ENCODE measurements around the gene TTC9C. TPM values are rescaled to one million over a fixed set of nuclear protein-coding genes. Genes with fewer than 3 reads are reported as not detected.

Gene TTC9C
- total and polyA plus RNA-seq, 2 of the 13 experiments (the other 11 are each of a cell fraction or from before 2014, with no cell fraction given) = 28.0 to 36.4 TPM

DNA sequence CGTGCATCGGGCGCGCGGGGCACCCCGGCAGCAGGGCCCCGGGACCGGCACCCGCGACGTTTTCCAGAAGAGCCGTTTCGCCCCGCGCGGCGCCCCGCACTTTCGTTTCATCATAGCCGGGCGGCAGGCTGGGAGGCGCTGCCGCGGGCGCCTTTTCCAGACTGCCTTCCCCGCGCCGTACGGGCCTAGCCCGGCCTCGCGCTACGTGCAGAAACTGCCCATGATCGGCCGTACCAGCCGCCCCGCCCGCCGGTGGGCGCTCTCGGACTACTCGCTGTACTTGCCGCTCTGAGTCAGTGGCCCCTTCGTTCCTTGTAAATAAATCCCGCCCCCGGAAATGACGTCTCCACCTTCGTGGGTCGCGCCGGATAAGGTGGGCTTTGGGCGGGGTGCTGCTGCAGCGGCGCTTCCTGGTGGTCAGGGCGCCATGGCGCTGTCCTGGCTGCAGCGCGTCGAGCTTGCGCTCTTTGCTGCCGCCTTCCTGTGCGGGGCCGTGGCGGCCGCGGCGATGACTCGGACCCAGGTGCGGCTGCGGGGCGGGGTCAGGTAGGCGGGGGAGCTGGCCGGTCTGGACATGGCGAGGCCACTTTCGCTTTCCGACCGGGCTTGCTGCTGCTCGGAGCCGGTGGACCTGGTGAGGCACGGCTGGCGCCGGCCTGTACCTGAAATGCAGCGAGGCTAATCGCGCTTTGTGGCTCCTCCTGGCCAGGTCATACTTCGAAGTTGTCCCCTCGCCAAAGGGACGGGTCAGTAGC, 58.9 kb downstream of the TTC9C start, which contains the start of gene TMEM179B:
TSS of gene TMEM179B (plus strand) at position 398 of the 755 bp plus-strand sequence. CDS start at position 428, 30 bp downstream.
- intact Hi-C loops (cut with micrococcal nuclease; ENCODE audit: unreplicated experiment) = loop anchor here (2.0 kb wide), 5 partner anchors 18 to 94 kb away; partner anchors contain the start of genes NXF1, SLC3A2 and TTC9C
- no peak for TF ChIP-seq PLRG1 (conservative IDR thresholded peaks at IDR 0.05)
- TF ChIP-seq FIP1L1 (IDR thresholded peaks at IDR 0.05; ENCODE audit: borderline replicate concordance, insufficient read depth, low read depth, low read length) = 0 out of 2 replicates have a peak, but pooled peaks have one; percentile 75
- no peak for TF ChIP-seq ZNF180 (CRISPR knock-in tag; IDR thresholded peaks at IDR 0.05; ENCODE audit: borderline replicate concordance, low read depth)
- TF ChIP-seq, protein P1, sequence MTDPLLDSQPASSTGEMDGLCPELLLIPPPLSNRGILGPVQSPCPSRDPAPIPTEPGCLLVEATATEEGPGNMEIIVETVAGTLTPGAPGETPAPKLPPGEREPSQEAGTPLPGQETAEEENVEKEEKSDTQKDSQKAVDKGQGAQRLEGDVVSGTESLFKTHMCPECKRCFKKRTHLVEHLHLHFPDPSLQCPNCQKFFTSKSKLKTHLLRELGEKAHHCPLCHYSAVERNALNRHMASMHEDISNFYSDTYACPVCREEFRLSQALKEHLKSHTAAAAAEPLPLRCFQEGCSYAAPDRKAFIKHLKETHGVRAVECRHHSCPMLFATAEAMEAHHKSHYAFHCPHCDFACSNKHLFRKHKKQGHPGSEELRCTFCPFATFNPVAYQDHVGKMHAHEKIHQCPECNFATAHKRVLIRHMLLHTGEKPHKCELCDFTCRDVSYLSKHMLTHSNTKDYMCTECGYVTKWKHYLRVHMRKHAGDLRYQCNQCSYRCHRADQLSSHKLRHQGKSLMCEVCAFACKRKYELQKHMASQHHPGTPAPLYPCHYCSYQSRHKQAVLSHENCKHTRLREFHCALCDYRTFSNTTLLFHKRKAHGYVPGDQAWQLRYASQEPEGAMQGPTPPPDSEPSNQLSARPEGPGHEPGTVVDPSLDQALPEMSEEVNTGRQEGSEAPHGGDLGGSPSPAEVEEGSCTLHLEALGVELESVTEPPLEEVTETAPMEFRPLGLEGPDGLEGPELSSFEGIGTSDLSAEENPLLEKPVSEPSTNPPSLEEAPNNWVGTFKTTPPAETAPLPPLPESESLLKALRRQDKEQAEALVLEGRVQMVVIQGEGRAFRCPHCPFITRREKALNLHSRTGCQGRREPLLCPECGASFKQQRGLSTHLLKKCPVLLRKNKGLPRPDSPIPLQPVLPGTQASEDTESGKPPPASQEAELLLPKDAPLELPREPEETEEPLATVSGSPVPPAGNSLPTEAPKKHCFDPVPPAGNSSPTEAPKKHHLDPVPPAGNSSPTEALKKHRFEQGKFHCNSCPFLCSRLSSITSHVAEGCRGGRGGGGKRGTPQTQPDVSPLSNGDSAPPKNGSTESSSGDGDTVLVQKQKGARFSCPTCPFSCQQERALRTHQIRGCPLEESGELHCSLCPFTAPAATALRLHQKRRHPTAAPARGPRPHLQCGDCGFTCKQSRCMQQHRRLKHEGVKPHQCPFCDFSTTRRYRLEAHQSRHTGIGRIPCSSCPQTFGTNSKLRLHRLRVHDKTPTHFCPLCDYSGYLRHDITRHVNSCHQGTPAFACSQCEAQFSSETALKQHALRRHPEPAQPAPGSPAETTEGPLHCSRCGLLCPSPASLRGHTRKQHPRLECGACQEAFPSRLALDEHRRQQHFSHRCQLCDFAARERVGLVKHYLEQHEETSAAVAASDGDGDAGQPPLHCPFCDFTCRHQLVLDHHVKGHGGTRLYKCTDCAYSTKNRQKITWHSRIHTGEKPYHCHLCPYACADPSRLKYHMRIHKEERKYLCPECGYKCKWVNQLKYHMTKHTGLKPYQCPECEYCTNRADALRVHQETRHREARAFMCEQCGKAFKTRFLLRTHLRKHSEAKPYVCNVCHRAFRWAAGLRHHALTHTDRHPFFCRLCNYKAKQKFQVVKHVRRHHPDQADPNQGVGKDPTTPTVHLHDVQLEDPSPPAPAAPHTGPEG (CRISPR knock-in tag; IDR thresholded peaks at IDR 0.05) = peak; percentile 61; the same call in 1 of the 2 replicates
- peak; percentile 30; the same call in 1 of the 2 replicates for TF ChIP-seq ZFP36L2 (CRISPR knock-in tag; IDR thresholded peaks at IDR 0.05)
- no peak for TF ChIP-seq ADNP (CRISPR knock-in tag; IDR thresholded peaks at IDR 0.05)
- no peak for TF ChIP-seq ISX (CRISPR knock-in tag; conservative IDR thresholded peaks at IDR 0.05)
- TF ChIP-seq CEBPB (IDR thresholded peaks at IDR 0.05; ENCODE audit: borderline replicate concordance, low read depth, low read length) = no peak
- TF ChIP-seq HNF1B (CRISPR knock-in tag; IDR thresholded peaks at IDR 0.05) = peak; percentile 98
- TF ChIP-seq PBX3 (CRISPR knock-in tag; IDR thresholded peaks at IDR 0.05; ENCODE audit: borderline replicate concordance) = 0 out of 2 replicates have a peak, but pooled peaks have one; percentile 37
- TF ChIP-seq ARNTL (CRISPR knock-in tag; IDR thresholded peaks at IDR 0.05) = peak; percentile 61; the same call in 1 of the 2 replicates
- peak; percentile 22 for TF ChIP-seq TEAD3 (CRISPR knock-in tag; optimal IDR thresholded peaks at IDR 0.05; ENCODE audit: borderline replicate concordance)

More for the DNA sequence above, 58.9 kb downstream of the TTC9C start, which contains the start of gene TMEM179B:
- Histone ChIP-seq H2AFZ (ENCODE audit: low read length) (no peak within 1 kb of the TSS), H3K27me3 (ENCODE audit: control insufficient read depth in 1 of 2, insufficient read depth in 2 of 2, low read length in 2 of 2) (no peaks in the 10 kb centered on the region; a peak in 1 of 5 replicates), H3K9ac (ENCODE audit: insufficient read depth, low read depth, low read length) (peak within 1 kb of the TSS; percentile 89), H3K27ac (ENCODE audit: extremely low read length, insufficient read depth, low read length) (peak within 1 kb of the TSS; percentile 79), H3K79me2 (ENCODE audit: insufficient read depth, low read length) (peaks cover 31% of the 10 kb centered on the region), H4K20me1 (ENCODE audit: insufficient read depth, low read length) (no peaks in the 10 kb centered on the region), H3K4me1 (ENCODE audit: insufficient read depth, low read length) (peaks cover 45% of the 10 kb centered on the region), H3K4me3 (replicated peaks in 1 of 3; ENCODE audit: insufficient read depth in 1 of 3, low read depth in 2 of 3, low read length in 3 of 3) (peak within 1 kb of the TSS; percentile 65 to 88 (median 81)), H3K9me3 (ENCODE audit: low read length) (no peaks in the 10 kb centered on the region), H3K4me2 (ENCODE audit: low read depth, low read length) (peak within 1 kb of the TSS; percentile 67), H3K36me3 (replicated peaks in 1 of 2; ENCODE audit: control insufficient read depth in 1 of 2, insufficient read depth in 2 of 2, low read length in 2 of 2) (peaks cover 10 to 24% of the 10 kb centered on the region in 2 experiments)
- ChIA-PET CTCF (ENCODE audit: low intra/inter-chr PET ratio, low total read pairs) (interaction anchor here (0.6 to 2.6 kb wide), 3 partner anchors 54 to 84 kb away, joined by 3 to 25 read pairs (median 13); no protein-coding TSS in a partner anchor), POLR2A (interaction anchor here (0.7 to 9.1 kb wide), 28 partner anchors 10 to 196 kb away, joined by 3 to 201 read pairs (median 5); partner anchors contain the start of genes C11orf98, CSKMT, HNRNPUL2 and NXF1)
- no TSS peak for BruUV-seq (replicated peaks)
- DNase-seq (ENCODE audit: low spot score) = peak; percentile 96
- FAIRE-seq = peak; percentile 64
- ATAC-seq = peak; percentile 77
- in situ Hi-C loops (cut with HindIII; ENCODE audit: extremely low pct_ligation_motif_present, low pct_unique_long_range_greater_than_20kb) = loop anchor here (5.0 kb wide), 2 partner anchors 45 to 90 kb away; partner anchors contain the start of genes STX5 and TEX54
- WGBS (ENCODE audit: low lambda C conversion rate) = 0% methylated on average over 3 of the region's 88 CpGs
